ENCODE data around the gene RNF115. TPM values are rescaled to one million over a fixed set of nuclear protein-coding genes. Genes with fewer than 3 reads are reported as not detected.

RNF115 gene
- total RNA-seq, 4 donors from 2014 or later, result 7.1 to 22.3 (median 12.2) TPM

DNA sequence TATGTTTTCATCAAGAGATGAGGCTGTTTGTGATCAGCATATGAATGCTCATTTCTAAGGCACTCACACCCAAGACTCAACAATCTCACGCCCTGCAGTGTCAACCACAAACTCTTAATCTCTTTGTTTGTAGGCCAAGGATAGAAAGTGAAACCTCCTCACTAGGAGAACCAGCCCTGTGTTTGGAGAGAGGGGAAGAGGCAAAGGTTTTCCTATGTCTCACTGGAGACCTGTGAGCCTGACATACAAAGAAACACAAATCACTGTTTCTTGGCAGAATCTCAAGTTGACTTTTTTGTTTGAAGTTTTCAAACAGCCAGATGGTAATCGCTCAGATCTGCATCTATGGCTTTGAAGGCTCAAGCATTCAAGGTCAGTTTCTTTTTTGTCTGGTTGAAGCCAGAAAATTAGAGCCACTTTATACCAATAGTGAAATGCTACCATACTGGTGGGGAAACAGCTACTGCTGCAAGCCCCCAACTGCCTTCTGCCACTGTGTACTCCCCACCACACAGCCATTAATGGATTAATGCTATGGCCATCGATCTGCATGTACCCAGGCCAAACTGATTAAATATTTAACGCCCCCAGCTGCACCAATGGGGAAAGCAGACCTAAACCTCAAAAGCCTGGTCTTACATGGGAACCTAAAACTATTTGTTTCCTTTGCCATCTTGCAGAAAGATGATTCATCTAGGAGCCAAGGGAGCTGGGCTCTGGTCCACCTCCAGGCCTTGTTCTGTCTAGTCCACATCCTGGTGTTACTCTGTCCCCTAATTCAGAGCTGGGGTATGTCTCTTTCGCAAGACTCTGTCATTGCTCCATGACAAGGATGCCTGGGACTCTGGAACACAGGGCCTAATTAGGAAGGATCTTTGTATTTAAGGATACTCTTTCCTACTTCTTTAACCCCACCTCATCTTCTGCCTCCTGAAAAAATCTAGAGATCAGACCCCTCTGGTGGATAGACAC, 133.0 kb downstream of the RNF115 start:
- Histone ChIP-seq H3K9me3 (no peaks in the 10 kb centered on the region), H3K27me3 (no peaks in the 10 kb centered on the region), H3K4me3 (no peak overlapping the region), H3K27ac (no peak overlapping the region), H3K36me3 (no peaks in the 10 kb centered on the region), H3K4me1 (peaks cover 7% of the 10 kb centered on the region)
- WGBS, result 55% methylated on average over 5 of the region's 5 CpGs
- DNase-seq (ENCODE audit: low spot score in 2 of 2), result no peak
- TF ChIP-seq POLR2AphosphoS5 (IDR thresholded peaks at IDR 0.05) (no peak), POLR2A (IDR thresholded peaks at IDR 0.05) (no peak), EP300 (IDR thresholded peaks at IDR 0.05) (no peak)
- TF ChIP-seq, protein P1, sequence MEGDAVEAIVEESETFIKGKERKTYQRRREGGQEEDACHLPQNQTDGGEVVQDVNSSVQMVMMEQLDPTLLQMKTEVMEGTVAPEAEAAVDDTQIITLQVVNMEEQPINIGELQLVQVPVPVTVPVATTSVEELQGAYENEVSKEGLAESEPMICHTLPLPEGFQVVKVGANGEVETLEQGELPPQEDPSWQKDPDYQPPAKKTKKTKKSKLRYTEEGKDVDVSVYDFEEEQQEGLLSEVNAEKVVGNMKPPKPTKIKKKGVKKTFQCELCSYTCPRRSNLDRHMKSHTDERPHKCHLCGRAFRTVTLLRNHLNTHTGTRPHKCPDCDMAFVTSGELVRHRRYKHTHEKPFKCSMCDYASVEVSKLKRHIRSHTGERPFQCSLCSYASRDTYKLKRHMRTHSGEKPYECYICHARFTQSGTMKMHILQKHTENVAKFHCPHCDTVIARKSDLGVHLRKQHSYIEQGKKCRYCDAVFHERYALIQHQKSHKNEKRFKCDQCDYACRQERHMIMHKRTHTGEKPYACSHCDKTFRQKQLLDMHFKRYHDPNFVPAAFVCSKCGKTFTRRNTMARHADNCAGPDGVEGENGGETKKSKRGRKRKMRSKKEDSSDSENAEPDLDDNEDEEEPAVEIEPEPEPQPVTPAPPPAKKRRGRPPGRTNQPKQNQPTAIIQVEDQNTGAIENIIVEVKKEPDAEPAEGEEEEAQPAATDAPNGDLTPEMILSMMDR (IDR thresholded peaks at IDR 0.05), result no peak

DNA sequence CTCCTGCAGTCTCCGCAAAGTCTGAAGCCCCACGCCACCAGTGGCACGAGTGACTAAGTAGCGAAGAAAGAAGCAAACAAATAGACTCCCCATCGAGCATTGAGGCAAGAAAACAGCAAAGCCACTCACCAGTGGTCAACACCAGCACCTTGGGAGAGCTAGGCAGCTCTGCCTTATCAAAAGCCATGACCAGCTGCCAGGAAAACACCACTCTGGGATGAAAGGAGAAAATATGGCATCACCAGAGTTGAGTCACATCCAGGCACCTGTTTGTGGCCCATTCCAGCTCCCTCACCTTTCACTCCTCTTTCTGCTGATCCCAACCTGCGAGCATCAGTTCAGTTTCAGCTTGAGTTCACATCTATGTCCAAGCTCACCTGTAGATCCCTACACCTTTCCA, 134.0 kb downstream of the RNF115 start:
- Histone ChIP-seq H3K27me3 (no peaks in the 10 kb centered on the region), H3K27ac (no peak overlapping the region), H3K4me3 (no peak overlapping the region), H3K9me3 (no peaks in the 10 kb centered on the region), H3K36me3 (no peaks in the 10 kb centered on the region), H3K4me1 (peaks cover 7% of the 10 kb centered on the region)
- no peak for TF ChIP-seq EP300 (IDR thresholded peaks at IDR 0.05)
- TF ChIP-seq, protein P1 (IDR thresholded peaks at IDR 0.05), result no peak
- TF ChIP-seq POLR2AphosphoS5 (IDR thresholded peaks at IDR 0.05), result no peak
- no peak for TF ChIP-seq POLR2A (IDR thresholded peaks at IDR 0.05)
- DNase-seq (ENCODE audit: low spot score in 2 of 2), result no peak
- 98% methylated on average over 6 of the region's 6 CpGs for WGBS

DNA sequence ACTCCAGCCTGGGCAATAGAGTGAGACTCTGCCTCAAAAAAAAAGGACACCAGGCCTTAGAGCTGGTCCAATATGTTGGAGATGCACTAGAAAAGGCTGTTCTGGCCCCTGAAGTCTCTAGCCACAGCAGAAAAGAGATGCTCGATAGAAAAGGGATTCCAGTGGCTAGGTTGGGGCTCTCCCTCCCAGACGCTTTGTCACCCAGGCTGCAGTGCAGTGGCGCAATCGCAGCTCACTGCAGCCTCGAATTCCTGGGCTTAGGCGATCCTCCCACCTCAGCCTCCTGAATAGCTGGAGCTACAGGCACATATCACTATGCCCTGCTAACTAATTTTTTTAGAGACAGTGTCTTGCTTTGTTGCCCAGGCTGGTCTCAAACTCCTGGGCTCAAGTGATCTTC, 135.0 kb downstream of the RNF115 start:
- Histone ChIP-seq H3K4me1 (peaks cover 7% of the 10 kb centered on the region), H3K9me3 (no peaks in the 10 kb centered on the region), H3K4me3 (no peak overlapping the region), H3K27ac (no peak overlapping the region), H3K27me3 (no peaks in the 10 kb centered on the region), H3K36me3 (no peaks in the 10 kb centered on the region)
- DNase-seq (ENCODE audit: low spot score in 2 of 2), result no peak
- 92% methylated on average over 5 of the region's 6 CpGs for WGBS
- TF ChIP-seq POLR2AphosphoS5 (IDR thresholded peaks at IDR 0.05) (no peak), EP300 (IDR thresholded peaks at IDR 0.05) (no peak), POLR2A (IDR thresholded peaks at IDR 0.05) (no peak)
- TF ChIP-seq, protein P1 (IDR thresholded peaks at IDR 0.05), result no peak

Other genes with a start within 250 kb of the RNF115 start
- 10 to 100 TPM; 17.7 to 42.8 (median 34.8) TPM for gene GPR89A, start 216.1 kb downstream of the RNF115 start, total RNA-seq
- 1 to 10 TPM; 1.4 to 7.8 (median 3.5) TPM for gene PDZK1, start 116.7 kb downstream of the RNF115 start, total RNA-seq
- gene CD160, start 104.6 kb downstream of the RNF115 start, total RNA-seq, result not detected
- 10 to 100 TPM; 22.5 to 40.8 (median 24.8) TPM for gene POLR3C, start 105 bp upstream of the RNF115 start, total RNA-seq
- gene NUDT17, start 21.5 kb upstream of the RNF115 start, total RNA-seq, result 1 to 10 TPM; 1.3 to 3.9 (median 2.1) TPM
- gene PIAS3, start 35.0 kb upstream of the RNF115 start, total RNA-seq, result 10 to 100 TPM; 43.8 to 78.4 (median 49.4) TPM
- gene ANKRD35, start 61.8 kb upstream of the RNF115 start, total RNA-seq, result 10 to 100 TPM; 32.9 to 62.7 (median 37.1) TPM
- gene ITGA10, start 86.0 kb upstream of the RNF115 start, total RNA-seq, result 10 to 100 TPM in 1 of 4 donors, 1 to 10 TPM in 3; 1.6 to 15.6 (median 2.2) TPM
- gene PEX11B, start 94.6 kb upstream of the RNF115 start, total RNA-seq, result 10 to 100 TPM; 23.3 to 35.9 (median 30.2) TPM
- gene RBM8A, start 103.4 kb upstream of the RNF115 start, total RNA-seq, result 100 to 1,000 TPM in 3 of 4 donors, 10 to 100 TPM in 1; 92.2 to 186 (median 134) TPM
- gene LIX1L, start 133.9 kb upstream of the RNF115 start, total RNA-seq, result 10 to 100 TPM in 3 of 4 donors, 1 to 10 TPM in 1; 7.6 to 18.4 (median 11.3) TPM
- under 1 TPM in 3 of 4 donors, not detected in 1; 0.21 to 0.64 (median 0.45) TPM for gene ANKRD34A, start 140.5 kb upstream of the RNF115 start, total RNA-seq
- gene POLR3GL, start 140.6 kb upstream of the RNF115 start, total RNA-seq, result 10 to 100 TPM in 2 of 4 donors, 1 to 10 TPM in 2; 7.3 to 16.7 (median 11.9) TPM
- 1,000 to 10,000 TPM; 2,326 to 8,649 (median 2,541) TPM for gene TXNIP, start 172.5 kb upstream of the RNF115 start, total RNA-seq
- gene HJV, start 197.6 kb upstream of the RNF115 start, total RNA-seq, result not detected